ENCODE data around the gene HRK.

- no peak for TF ChIP-seq EZH2 (IDR thresholded peaks at IDR 0.05)
- no peak for TF ChIP-seq POLR2AphosphoS5 (IDR thresholded peaks at IDR 0.05; ENCODE audit: borderline replicate concordance, low read depth, low read length)
Observed at GRCh38 chr12:116896411-116896924, 15.2 kb upstream of the HRK start.
